A673 (cell line): ENCODE measurements around the gene LGALS14. TPM values are rescaled to one million over a fixed set of nuclear protein-coding genes. Genes with fewer than 3 reads are reported as not detected.

Source experiments
- Bru-seq: library from RNA; stranded (reverse); fragments of 400-500 nt; gene quantifications from one replicate; lab custom pipeline; 2021; lab: Mats Ljungman, UMichigan
- BruChase-seq, 2 experiments: library from RNA; stranded (reverse); fragments of 400-500 nt; gene quantifications; one replicate each; lab custom pipeline; 2021; lab: Mats Ljungman, UMichigan
- BruUV-seq: library from RNA; stranded (reverse); fragments of 400-500 nt; replicated peaks from 2 replicates; lab custom pipeline; 2021; lab: Mats Ljungman, UMichigan
- CTCF ChIA-PET: fragments of 300-600 bp; sonication (Branson Sonifier 250); formaldehyde crosslinking; loops from one replicate; lab custom pipeline; 2022; ENCODE audit warnings: antibody characterized with exemption; lab: Charles Lee
- POLR2A ChIA-PET: fragments of 300-600 bp; sonication (Branson Sonifier 250); formaldehyde crosslinking; loops from one replicate; lab custom pipeline; 2022; ENCODE audit warnings: antibody characterized with exemption; ENCODE audit not compliant: low non-redundant PET; lab: Charles Lee
- DNase-seq: peaks from one replicate; pipeline ENCODE4 v3.0.0-alpha.2; 2015; ENCODE audit warnings: low spot score
- H3K27ac ChIP-seq: fragments of 200-600 bp; sonication (generic); 2 replicates; pipeline ENCODE4 v1.5.1; 2016; ENCODE audit warnings: mixed run types, low read depth, mild to moderate bottlenecking, mixed read lengths, antibody characterized with exemption, low read length; ENCODE audit not compliant: poor library complexity, severe bottlenecking
- H3K27me3 ChIP-seq: fragments of 200-600 bp; sonication (generic); replicated peaks from 2 replicates; pipeline ENCODE4 v1.6.1; 2017; ENCODE audit warnings: mixed run types, low read depth, mild to moderate bottlenecking, mixed read lengths, antibody characterized with exemption, low read length; ENCODE audit not compliant: insufficient read depth, poor library complexity
- H3K36me3 ChIP-seq: fragments of 200-600 bp; sonication (generic); 2 replicates; pipeline ENCODE4 v1.6.1; 2016; ENCODE audit warnings: mixed run types, mild to moderate bottlenecking, mixed read lengths, antibody characterized with exemption, low read length; ENCODE audit not compliant: insufficient read depth, poor library complexity, severe bottlenecking
- H3K4me1 ChIP-seq: fragments of 200-600 bp; sonication (generic); 2 replicates; pipeline ENCODE4 v1.6.1; 2017; ENCODE audit warnings: mixed run types, mild to moderate bottlenecking, mixed read lengths, antibody characterized with exemption, low read length; ENCODE audit not compliant: insufficient read depth, poor library complexity, severe bottlenecking
- H3K4me3 ChIP-seq: fragments of 200-600 bp; sonication (generic); 2 replicates; pipeline ENCODE4 v1.5.1; 2016; ENCODE audit warnings: low read depth, mixed run types, mild to moderate bottlenecking, mixed read lengths, low read length; ENCODE audit not compliant: poor library complexity, severe bottlenecking
- H3K9me3 ChIP-seq: fragments of 200-600 bp; sonication (generic); 2 replicates; pipeline ENCODE4 v1.6.1; 2016; ENCODE audit warnings: mixed run types, low read depth, mild to moderate bottlenecking, mixed read lengths, antibody characterized with exemption, low read length; ENCODE audit not compliant: poor library complexity, severe bottlenecking
- CTCF ChIP-seq: fragments of 300-800, 200-600 bp; sonication (generic); conservative IDR thresholded peaks from 2 replicates; pipeline ENCODE4 v1.5.1; 2017; ENCODE audit warnings: low read depth, mild to moderate bottlenecking, antibody characterized with exemption, low read length, moderate library complexity, mixed read lengths
- EZH2 ChIP-seq: fragments of 200-600 bp; sonication (generic); IDR thresholded peaks from 2 replicates; pipeline ENCODE4 v1.6.1; 2017; ENCODE audit warnings: borderline replicate concordance, low read depth, mild to moderate bottlenecking, mixed read lengths, antibody characterized with exemption, low read length; ENCODE audit not compliant: poor library complexity, severe bottlenecking
- intact Hi-C: fragments of 100-400 bp; cut with micrococcal nuclease; formaldehyde crosslinking; loops from one replicate; pipeline ENCODE4 v1.10.0; 2022; ENCODE audit not compliant: unreplicated experiment
- long read RNA-seq: library from polyadenylated mRNA; stranded (forward); transcript quantifications from one replicate; pipeline ENCODE4 v2.0.0, GENCODE V29; 2022
- total RNA-seq: library from RNA; stranded (reverse); gene quantifications from 2 replicates; pipeline ENCODE4 v1.2.3, GENCODE V29; 2021

Gene LGALS14
- total RNA-seq (not detected in 2 replicates), Bru-seq, nascent RNA (not detected), BruChase-seq, experiment 1, labeled RNA remaining after a 2-hour chase (not detected), BruChase-seq, experiment 2, labeled RNA remaining after a 6-hour chase (not detected)
- long read RNA-seq = 0 reads

GRCh38 chr19:39704181-39705044 lies at the start of gene LGALS14:
TSS of gene LGALS14 (plus strand) at chr19:39704481. CDS start at chr19:39704529, 48 bp downstream.
- Histone ChIP-seq H3K27ac (no peak within 1 kb of the TSS), H3K27me3 (peaks cover 26% of the 10 kb centered on the region), H3K36me3 (no peaks in the 10 kb centered on the region), H3K9me3 (no peaks in the 10 kb centered on the region), H3K4me3 (no peak within 1 kb of the TSS), H3K4me1 (no peaks in the 10 kb centered on the region)
- ChIA-PET CTCF (no interaction called here), POLR2A (no interaction called here)
- BruUV-seq = no TSS peak
- intact Hi-C loops = no loop called here
- TF ChIP-seq EZH2 (no peak), CTCF (no peak)
- DNase-seq = no peak

- Histone ChIP-seq H3K9me3 (no peaks in the 10 kb centered on the region), H3K27ac (no peak within 1 kb of the TSS), H3K36me3 (no peaks in the 10 kb centered on the region), H3K4me1 (no peaks in the 10 kb centered on the region), H3K4me3 (no peak within 1 kb of the TSS), H3K27me3 (peaks cover 16% of the 10 kb centered on the region)
- intact Hi-C loops = no loop called here
- ChIA-PET CTCF (no interaction called here), POLR2A (no interaction called here)
- no peak for DNase-seq
- TF ChIP-seq EZH2 = no peak
- TF ChIP-seq CTCF = no peak
- no TSS peak for BruUV-seq
These were observed 48.7 kb upstream of the LGALS14 start, which contains the start of gene LGALS16 for GRCh38 chr19:39655613-39656012. TSS of gene LGALS16 (plus strand) at chr19:39655913. CDS start at chr19:39655962, 49 bp downstream.

GRCh38 chr19:39659791-39660190 lies 44.5 kb upstream of the LGALS14 start:
- DNase-seq = no peak
- no TSS peak for BruUV-seq
- H3K27me3 ChIP-seq = peaks cover 28% of the 10 kb centered on the region
- H3K9me3 ChIP-seq = no peaks in the 10 kb centered on the region
- ChIA-PET POLR2A (no interaction called here), CTCF (no interaction called here)
- no peaks in the 10 kb centered on the region for H3K36me3 ChIP-seq
- TF ChIP-seq EZH2 = no peak
- no peak for TF ChIP-seq CTCF
- no peak overlapping the region for H3K4me3 ChIP-seq
- no peaks in the 10 kb centered on the region for H3K4me1 ChIP-seq
- no peak overlapping the region for H3K27ac ChIP-seq
- intact Hi-C loops = no loop called here
